Testis (tissue), 3 donors: ENCODE results near the gene TNFAIP8. TPM values are rescaled to one million over a fixed set of nuclear protein-coding genes. Genes with fewer than 3 reads are reported as not detected.

Source experiments
- DNase-seq: peaks from one replicate; pipeline ENCODE4 v3.0.0-alpha.2; 2019
- H3K27ac ChIP-seq, 2 donors: fragments of 200-600 bp; sonication (generic); one replicate each; pipeline ENCODE4 v1.5.1; 2019
- H3K27me3 ChIP-seq: fragments of 200-600 bp; sonication (generic); one replicate; pipeline ENCODE4 v1.5.1; 2019
- H3K36me3 ChIP-seq: fragments of 200-600 bp; sonication (generic); one replicate; pipeline ENCODE4 v1.5.1; 2017; ENCODE audit warnings: low read depth; ENCODE audit errors: missing control alignments
- H3K4me1 ChIP-seq: fragments of 200-600 bp; sonication (generic); one replicate; pipeline ENCODE4 v1.5.1; 2019
- H3K4me3 ChIP-seq, 2 donors: fragments of 200-600 bp; sonication (generic); one replicate each; pipeline ENCODE4 v1.5.1; 2017 to 2019
- H3K9me3 ChIP-seq: fragments of 200-600 bp; sonication (generic); one replicate; pipeline ENCODE4 v1.5.1; 2017
- CTCF ChIP-seq, 3 experiments: fragments of 450-650 bp in 2 of 3; fragments of 200-600 bp in 1 of 3; sonication (generic) in 1 of 3; IDR thresholded peaks; one replicate each; pipeline ENCODE4 v1.5.1; 2016 to 2019; ENCODE audit warnings: antibody characterized with exemption in 3 of 3, mild to moderate bottlenecking in 2 of 3, moderate library complexity in 1 of 3
- POLR2A ChIP-seq: fragments of 450-650 bp; IDR thresholded peaks from one replicate; pipeline ENCODE4 v1.6.1; 2017; ENCODE audit warnings: antibody characterized with exemption, mild to moderate bottlenecking, moderate library complexity
- WGBS, 2 donors: methylation state at CpG; one replicate each; pipeline ENCODE4 v1.1.5; 2018; 5-methylcytosine and 5-hydroxymethylcytosine counted together
- intact Hi-C: fragments of 100-400 bp; cut with DNase I; formaldehyde crosslinking; loops from one replicate; pipeline ENCODE4 v1.15.1; 2023; ENCODE audit warnings: low total_unique reads
- polyA plus RNA-seq: library from polyadenylated mRNA; stranded (reverse); fragments of 350-450 nt; fragmentation: Illumina TruSeq; extraction: RNeasy Lipid Tissue Mini Kit (QIAGEN cat#74804); gene quantifications from one replicate; pipeline ENCODE4 v1.2.3, GENCODE V29; 2014; ENCODE audit warnings: low read depth, low replicate concordance; ENCODE audit not compliant: insufficient read depth
- small RNA-seq, 2 donors: library from RNA; depleted of rRNA; stranded (forward); fragments of <200 nt; gene quantifications; one replicate each; pipeline ENCODE3, GENCODE V24; 2016
- total RNA-seq, 2 donors: library from RNA; depleted of rRNA; stranded (reverse); fragments of >200 nt; gene quantifications; one replicate each; pipeline ENCODE4 v1.2.3, GENCODE V29; 2016

TNFAIP8 gene
- total and polyA plus RNA-seq, 3 donors from 2014 or later = 6.3 to 14.0 (median 8.2) TPM

GRCh38 chr5:119445544-119445943, 89.7 kb downstream of the TNFAIP8 start:
- Histone ChIP-seq H3K27me3 (no peaks in the 10 kb centered on the region), H3K9me3 (no peaks in the 10 kb centered on the region), H3K27ac (no peak overlapping the region), H3K36me3 (no peaks in the 10 kb centered on the region), H3K4me3 (no peak overlapping the region), H3K4me1 (no peaks in the 10 kb centered on the region)
- DNase-seq = no peak
- TF ChIP-seq POLR2A (no peak), CTCF (IDR thresholded peaks at IDR 0.05) (no peak)
- WGBS, 2 donors = 66 to 73% methylated on average over 13 of the region's 13 CpGs
- intact Hi-C loops = no loop called here

Small RNAs within 50 kb of the gene (small RNA-seq; reads per million reads assigned to genes)
- gene RN7SL174P (0 reads per million in 2 donors), gene RNA5SP190 (0.09 to 0.18 reads per million in 2 donors)

Other genes with a start within 250 kb of the TNFAIP8 start
- gene HSD17B4, start 96.5 kb downstream of the TNFAIP8 start, total RNA-seq = 10 to 100 TPM; 66.1 to 78.4 TPM
- gene HSD17B4, start 96.5 kb downstream of the TNFAIP8 start, polyA plus RNA-seq = 69.1 TPM